SU-DHL-6 (cell line): ENCODE data around the gene MGAT4A.

Experiments
- H2AFZ ChIP-seq: fragments of 200-600 bp; sonication (generic); 2 replicates; pipeline ENCODE4 v1.6.1; 2014; ENCODE audit warnings: low read depth, mild to moderate bottlenecking, moderate library complexity, mixed read lengths, antibody characterized with exemption, low read length; ENCODE audit not compliant: severe bottlenecking
- H3F3A ChIP-seq: fragments of 200-600 bp; shearing (Covaris generic); 2 replicates; pipeline ENCODE4 v1.6.0; 2016; ENCODE audit warnings: antibody characterized with exemption, mild to moderate bottlenecking; ENCODE audit not compliant: insufficient read depth
- H3K27ac ChIP-seq: fragments of 200-600 bp; sonication (generic); 2 replicates; pipeline ENCODE4 v1.5.1; 2016; ENCODE audit warnings: low read depth, mild to moderate bottlenecking, low read length, moderate library complexity, mixed read lengths
- H3K27me3 ChIP-seq: fragments of 200-600 bp; sonication (generic), shearing (Covaris generic); 2 replicates; pipeline ENCODE4 v1.6.0; 2014; ENCODE audit warnings: mild to moderate bottlenecking, low read length
- H3K36me3 ChIP-seq: fragments of 200-600 bp; sonication (generic); 2 replicates; pipeline ENCODE4 v1.6.1; 2014; ENCODE audit warnings: mild to moderate bottlenecking, low read length, mixed read lengths
- H3K4me2 ChIP-seq: fragments of 300-600, 200-600 bp; shearing (Covaris generic), sonication (generic); 2 replicates; pipeline ENCODE4 v1.6.0; 2014; ENCODE audit warnings: low read length, low read depth, mild to moderate bottlenecking; ENCODE audit not compliant: poor library complexity, severe bottlenecking
- H3K4me3 ChIP-seq: fragments of 200-600 bp; sonication (generic); 2 replicates; pipeline ENCODE4 v1.5.1; 2014; ENCODE audit warnings: antibody characterized with exemption, low read length, mild to moderate bottlenecking, mixed read lengths; ENCODE audit not compliant: insufficient read depth, poor library complexity, severe bottlenecking
- H3K79me2 ChIP-seq: fragments of 200-600 bp; sonication (generic); 2 replicates; pipeline ENCODE4 v1.6.1; 2014; ENCODE audit warnings: mild to moderate bottlenecking, low read length, moderate library complexity; ENCODE audit not compliant: insufficient read depth
- H3K9ac ChIP-seq: fragments of 200-600 bp; sonication (generic); 2 replicates; pipeline ENCODE4 v1.7.0; 2014; ENCODE audit warnings: mild to moderate bottlenecking, low read length
- H3K9me2 ChIP-seq: fragments of 200-600 bp; sonication (generic); replicated peaks from 2 replicates; pipeline ENCODE4 v1.6.1; 2014; ENCODE audit warnings: low read length; ENCODE audit not compliant: insufficient read depth
- H3K9me3 ChIP-seq: fragments of 200-600 bp; sonication (generic); 2 replicates; pipeline ENCODE4 v1.6.1; 2014; ENCODE audit warnings: low read length, mixed read lengths; ENCODE audit not compliant: insufficient read depth
- H4K20me1 ChIP-seq: fragments of 200-600 bp; sonication (generic); 2 replicates; pipeline ENCODE4 v1.6.1; 2014; ENCODE audit warnings: low read depth, mild to moderate bottlenecking, antibody characterized with exemption, low read length, moderate library complexity, mixed read lengths
- CTCF ChIP-seq: fragments of 200-600 bp; sonication (generic); IDR thresholded peaks from one replicate; pipeline ENCODE4 v1.5.1; 2017; ENCODE audit warnings: antibody characterized with exemption, mild to moderate bottlenecking, low read length, moderate library complexity; ENCODE audit not compliant: insufficient read depth, poor library complexity, severe bottlenecking
- EZH2phosphoT487 ChIP-seq: fragments of 200-600 bp; sonication (generic), shearing (Covaris generic); conservative IDR thresholded peaks from 2 replicates; pipeline ENCODE4 v1.6.1; 2018; ENCODE audit warnings: mild to moderate bottlenecking, antibody characterized with exemption, low read length, moderate library complexity, mixed read lengths

The MGAT4A gene

DNA sequence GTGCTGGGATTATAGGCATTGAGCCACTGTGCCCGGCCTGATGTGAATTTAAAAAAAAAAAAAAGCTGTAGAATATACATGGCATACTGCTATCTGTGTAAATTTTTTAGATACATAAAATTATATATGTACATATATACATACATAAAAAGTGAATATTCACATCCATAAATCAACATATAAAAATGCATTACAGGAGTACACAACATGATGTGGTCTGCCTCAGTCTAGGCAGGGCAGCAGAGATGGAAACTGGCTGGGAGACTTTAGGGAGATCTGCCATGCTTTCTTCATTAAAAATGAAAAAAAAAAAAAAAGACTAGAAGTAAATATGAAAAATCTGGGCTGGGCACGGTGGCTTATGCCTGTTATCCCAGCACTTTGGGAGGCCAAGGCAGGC lies 24.3 kb downstream of the MGAT4A start:
- Histone ChIP-seq H3K27ac (no peak overlapping the region), H3K36me3 (no peaks in the 10 kb centered on the region), H3K9me3 (no peaks in the 10 kb centered on the region), H3K9ac (no peak overlapping the region), H3K9me2 (no peaks in the 10 kb centered on the region), H3K27me3 (no peaks in the 10 kb centered on the region), H3K4me2 (no peak overlapping the region), H3F3A (no peaks in the 10 kb centered on the region), H3K79me2 (no peaks in the 10 kb centered on the region), H4K20me1 (no peaks in the 10 kb centered on the region), H3K4me3 (no peak overlapping the region), H2AFZ (no peak overlapping the region)
- TF ChIP-seq EZH2phosphoT487 = no peak
- no peak for TF ChIP-seq CTCF

DNA sequence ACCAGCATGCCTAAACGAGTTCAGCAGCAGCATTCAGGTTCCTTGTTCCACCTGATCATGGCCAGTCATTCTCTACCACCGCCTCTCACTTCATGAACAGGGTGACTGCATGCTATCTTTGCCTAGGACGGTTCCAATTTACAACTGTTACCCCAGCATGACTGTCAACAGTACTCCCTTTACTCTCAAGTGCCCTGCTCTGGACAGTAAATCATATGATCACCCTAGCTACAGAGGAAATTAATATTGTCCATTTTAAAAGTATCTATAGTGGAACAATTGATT lies 25.7 kb downstream of the MGAT4A start:
- Histone ChIP-seq H3K4me2 (no peak overlapping the region), H3K27ac (no peak overlapping the region), H4K20me1 (no peaks in the 10 kb centered on the region), H3K36me3 (no peaks in the 10 kb centered on the region), H3K9me2 (no peaks in the 10 kb centered on the region), H3K9ac (no peak overlapping the region), H3K9me3 (no peaks in the 10 kb centered on the region), H3F3A (no peaks in the 10 kb centered on the region), H3K79me2 (no peaks in the 10 kb centered on the region), H3K27me3 (no peaks in the 10 kb centered on the region), H2AFZ (no peak overlapping the region), H3K4me3 (no peak overlapping the region)
- no peak for TF ChIP-seq CTCF
- TF ChIP-seq EZH2phosphoT487 = no peak

- no peak overlapping the region for H3K4me2 ChIP-seq
Observed at GRCh38 chr2:98704499-98705332, 26.2 kb downstream of the MGAT4A start.

More at GRCh38 chr2:98704499-98705332, 26.2 kb downstream of the MGAT4A start:
- Histone ChIP-seq H2AFZ (no peak overlapping the region), H3K27ac (no peak overlapping the region), H3K79me2 (no peaks in the 10 kb centered on the region), H3K9ac (no peak overlapping the region), H3F3A (no peaks in the 10 kb centered on the region), H3K27me3 (no peaks in the 10 kb centered on the region), H3K36me3 (no peaks in the 10 kb centered on the region), H4K20me1 (no peaks in the 10 kb centered on the region), H3K4me3 (no peak overlapping the region), H3K9me3 (no peaks in the 10 kb centered on the region), H3K9me2 (no peaks in the 10 kb centered on the region)
- TF ChIP-seq EZH2phosphoT487 (no peak), CTCF (no peak)
